ENCODE results near the gene SGSM2. TPM values are rescaled to one million over a fixed set of nuclear protein-coding genes. Genes with fewer than 3 reads are reported as not detected.

The SGSM2 gene
- 24.2 and 38.1 TPM in 2 replicates for total RNA-seq

DNA sequence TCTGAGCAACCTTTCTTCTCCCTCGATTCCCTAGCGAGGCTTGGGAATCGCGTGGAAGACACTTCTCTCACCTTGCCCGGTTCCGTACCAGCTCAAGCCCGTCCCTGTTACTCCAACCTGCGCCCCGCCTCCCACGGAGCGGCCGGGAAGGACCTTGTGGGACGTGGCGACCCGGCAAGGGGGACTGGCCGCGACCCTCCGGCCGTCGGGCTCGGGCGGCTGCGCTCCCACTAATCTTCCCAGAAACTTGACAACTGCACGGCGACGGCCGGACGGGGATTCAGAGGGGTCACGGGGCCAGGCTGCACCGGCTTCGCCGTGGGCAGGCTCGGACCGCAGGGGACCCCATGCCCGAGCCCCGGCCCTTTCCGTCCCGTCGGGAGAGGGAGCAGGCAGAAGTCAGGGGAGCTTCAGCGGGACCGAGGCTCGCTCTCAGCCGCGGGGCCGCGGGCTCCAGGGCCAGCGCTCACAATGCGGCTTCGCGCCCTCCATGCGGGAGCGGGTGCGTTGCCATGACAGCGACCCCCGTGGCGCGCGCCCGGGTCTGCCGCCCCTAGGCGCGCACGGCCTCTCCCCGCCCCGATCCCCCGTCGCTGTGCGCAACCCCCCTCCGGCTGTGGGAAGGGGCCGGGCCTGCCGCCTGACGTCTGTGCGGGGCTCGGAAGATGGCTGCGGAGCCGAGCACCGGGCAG lies at the start of gene SGSM2:
Gene SGSM2, plus strand, starts transcription at position 650 of the 692 bp plus-strand sequence. CDS start 188 bp downstream, outside the sequence.

GRCh38 chr17:2303204-2304188 lies 33.8 kb upstream of the SGSM2 start, which contains the start of the genes SMG6 and SRR:
TSS of gene SMG6 (minus strand) at chr17:2303785. CDS start at chr17:2303720, 65 bp downstream.
TSS of gene SRR (plus strand) at chr17:2303950. CDS start at chr17:2315561, 11,611 bp downstream.

DNA sequence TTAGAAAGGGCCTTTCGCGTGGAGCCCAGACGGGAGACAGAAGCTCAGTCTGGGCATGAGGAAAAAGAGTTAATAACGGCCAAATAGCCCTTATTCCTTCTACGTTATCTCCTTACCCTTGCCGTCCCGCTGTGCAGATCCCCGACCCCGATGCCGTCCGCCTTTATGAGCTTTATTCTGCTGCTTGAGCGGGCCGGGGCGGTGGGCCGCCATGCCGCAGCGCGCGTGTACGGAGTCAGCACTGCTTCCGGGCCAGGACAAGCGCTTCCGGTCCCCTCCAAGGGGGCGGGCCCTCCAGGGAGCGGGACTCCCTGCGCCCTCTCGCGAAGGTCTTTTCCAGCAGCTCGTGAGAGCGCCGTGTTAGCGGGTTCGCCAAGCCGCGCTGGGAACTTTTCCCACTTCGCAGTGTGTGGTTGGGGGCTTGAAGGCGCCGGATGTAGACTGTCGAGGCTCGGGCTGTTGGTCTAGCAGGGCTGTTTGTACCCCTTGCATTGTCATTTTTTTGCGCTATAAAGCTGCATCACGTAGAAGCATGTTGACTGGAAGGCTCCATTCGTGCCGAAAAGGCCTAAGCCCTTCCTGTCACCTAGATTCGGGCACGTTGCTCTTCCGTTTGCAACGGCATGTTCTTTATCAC lies 968 bp upstream of the SGSM2 start, which contains the start of gene TSR1:
Gene TSR1, minus strand, starts transcription at position 243 of the 637 bp plus-strand sequence. Its CDS starts 30 bp downstream, at position 213.

GRCh38 chr17:2400877-2401425 lies 63.6 kb downstream of the SGSM2 start, which contains the start of gene MNT:
TSS of gene MNT (minus strand) at chr17:2401060. CDS start at chr17:2400712, 348 bp downstream.

Small RNAs within 50 kb of the gene (small RNA-seq; reads per million reads assigned to genes)
- gene AC006435.3 (ENCODE audit: low replicate concordance) (not detected), gene AC006435.4 (ENCODE audit: low replicate concordance) (not detected), gene SNORD91A (ENCODE audit: low replicate concordance) (52.7 reads per million, percentile 98 among the genes with 10 or more reads in this experiment), gene SNORD91B (ENCODE audit: low replicate concordance) (12.3 reads per million, percentile 95 among the genes with 10 or more reads in this experiment)

Other genes with a start within 250 kb of the SGSM2 start
- 36.3 and 43.2 TPM in 2 replicates for gene SMG6, start 33.7 kb upstream of the SGSM2 start, total RNA-seq
- 21.7 and 24.3 TPM in 2 replicates for gene SRR, start 33.6 kb upstream of the SGSM2 start, total RNA-seq
- 47.1 and 66.9 TPM in 2 replicates for gene TSR1, start 1.0 kb upstream of the SGSM2 start, total RNA-seq
- 10.0 and 15.8 TPM in 2 replicates for gene MNT, start 63.6 kb downstream of the SGSM2 start, total RNA-seq
- 6.6 and 18.3 TPM in 2 replicates for gene METTL16, start 174.4 kb downstream of the SGSM2 start, total RNA-seq